Measurements from ENCODE around the gene ARHGAP24.
"Not testable (repeated sequence)": the region's sequence is repeated elsewhere in the genome, so short reads cannot be mapped to it uniquely, and the experiment has no call there.

Gene ARHGAP24

DNA sequence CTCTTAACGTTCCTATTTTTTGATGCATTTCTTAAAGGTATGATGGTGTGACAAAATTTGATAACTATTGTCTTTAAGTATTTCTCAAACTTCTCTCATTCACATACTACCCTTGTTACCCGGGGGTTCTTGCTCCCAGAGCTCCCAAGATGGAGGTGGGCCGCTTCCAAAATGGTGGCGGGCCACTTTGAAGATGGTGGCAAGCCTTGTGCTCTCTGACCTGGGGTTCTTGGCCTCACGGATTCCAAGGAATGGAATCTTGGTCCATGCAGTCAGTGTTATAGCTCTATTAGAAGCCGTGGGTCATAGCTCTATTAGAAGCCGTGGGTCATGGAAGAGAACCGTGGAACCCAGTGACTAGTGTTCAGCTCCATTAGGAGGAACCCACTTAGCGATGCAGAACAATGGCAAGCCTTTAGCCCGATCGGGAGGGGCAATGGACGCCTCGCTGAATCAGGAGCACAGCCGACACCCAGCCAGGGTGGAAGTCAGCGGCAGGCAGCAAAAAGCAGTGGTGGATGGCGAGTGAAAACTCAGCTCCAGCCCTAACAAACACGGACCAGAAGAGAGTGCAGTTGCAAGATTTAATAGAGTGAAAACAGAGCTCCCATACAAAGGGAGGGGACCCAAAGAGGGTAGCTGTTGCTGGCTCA is 481.5 kb downstream of the ARHGAP24 start:
- DNase-seq (ENCODE audit: low read depth in 2 of 2), result no peak

DNA sequence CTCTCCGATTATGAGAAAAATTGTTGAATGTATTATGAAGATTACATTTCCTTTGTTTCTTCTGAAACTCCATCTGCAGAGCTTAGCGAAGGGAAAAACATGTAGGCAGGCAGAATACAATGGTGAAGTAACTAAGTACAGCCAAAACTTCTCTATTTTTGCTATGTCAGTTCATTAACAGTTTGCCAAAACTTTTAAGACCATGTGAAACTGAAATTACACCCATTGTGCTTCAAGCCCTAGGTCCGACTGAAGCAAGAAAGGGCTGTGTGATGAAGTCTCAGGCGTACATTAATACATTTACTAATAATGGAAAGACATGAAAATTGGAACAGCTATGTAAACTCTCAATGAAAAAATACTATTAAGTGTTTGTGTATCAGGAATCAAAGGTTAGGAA is 486.9 kb downstream of the ARHGAP24 start:
- DNase-seq (ENCODE audit: low read depth in 2 of 2), result no peak

DNA sequence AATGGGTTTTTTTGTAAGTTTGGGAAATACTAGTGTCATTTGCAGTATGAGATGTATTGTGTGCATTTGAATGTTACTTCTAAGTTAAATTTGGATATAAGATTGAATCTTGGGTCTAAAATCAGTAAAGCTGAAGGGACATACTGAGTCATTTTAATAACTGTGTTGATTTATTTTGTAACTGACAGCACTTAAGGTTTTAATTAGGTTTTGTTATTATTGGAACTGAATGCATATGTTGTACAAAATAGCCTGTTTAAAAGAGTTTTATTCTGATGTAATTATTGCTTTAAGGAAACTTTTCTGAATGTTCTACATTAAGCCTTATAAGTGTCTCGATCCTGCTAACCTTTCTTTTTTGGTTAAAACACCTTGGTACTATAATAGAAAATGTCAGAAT is 488.3 kb downstream of the ARHGAP24 start:
- DNase-seq (ENCODE audit: low read depth in 2 of 2), result no peak

DNA sequence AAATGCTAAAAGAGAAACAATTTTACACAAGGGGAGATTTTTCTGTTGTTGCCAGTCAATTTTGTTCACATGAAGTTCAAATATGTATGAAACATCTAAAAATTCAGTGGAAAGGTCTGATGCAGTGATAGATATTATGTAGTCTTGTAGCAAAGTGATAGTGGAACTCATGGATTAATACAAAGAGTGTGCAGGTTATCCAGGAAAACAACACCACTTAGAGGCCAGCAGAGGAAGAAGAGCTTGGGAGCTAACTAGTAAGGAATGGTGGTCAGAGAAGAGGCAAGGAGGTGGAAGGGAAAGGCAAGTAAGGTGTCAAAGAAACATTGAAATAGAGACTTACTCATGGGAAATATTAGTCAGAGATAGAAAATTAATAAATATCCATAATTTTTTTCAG is 489.3 kb downstream of the ARHGAP24 start:
- DNase-seq (ENCODE audit: low read depth in 2 of 2), result no peak

DNA sequence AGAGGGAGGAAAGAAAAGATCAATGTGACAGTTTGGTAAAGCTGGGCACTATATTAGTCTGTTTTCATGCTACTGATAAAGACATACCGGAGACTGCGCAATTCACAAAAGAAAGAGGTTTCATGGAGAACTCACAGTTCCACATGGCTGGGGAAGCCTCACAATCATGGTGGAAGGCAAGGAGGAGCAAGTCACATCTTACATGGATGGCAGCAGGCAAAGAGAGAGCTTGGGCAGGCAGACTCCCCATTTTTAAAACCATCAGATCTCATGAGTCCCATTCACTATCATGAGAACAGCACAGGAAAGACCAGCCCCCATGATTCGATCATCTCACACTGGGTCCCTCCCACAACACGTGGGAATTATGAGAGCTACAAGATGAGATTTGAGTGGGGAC is 490.1 kb downstream of the ARHGAP24 start:
- not testable (repeated sequence) for DNase-seq (ENCODE audit: low read depth in 2 of 2)

DNA sequence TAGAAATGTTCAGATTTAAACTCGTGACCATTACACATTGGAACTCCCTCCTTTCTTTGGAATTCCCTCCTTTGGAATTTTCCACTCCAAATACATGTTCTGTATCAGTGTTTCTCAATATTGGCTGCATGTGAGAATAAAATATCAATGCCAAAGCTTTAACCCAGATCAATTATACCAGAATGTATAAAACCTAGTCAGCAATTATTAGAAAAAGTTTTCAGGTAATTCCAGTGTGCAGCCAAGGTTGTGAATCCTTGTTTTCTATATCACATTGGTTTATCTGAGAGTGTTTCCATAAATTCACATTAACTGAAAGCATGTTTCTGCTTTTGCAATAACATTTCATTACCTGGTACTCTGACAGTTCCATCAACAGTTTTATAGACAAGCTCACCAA is 490.6 kb downstream of the ARHGAP24 start:
- DNase-seq (ENCODE audit: low read depth in 2 of 2), result no peak

DNA sequence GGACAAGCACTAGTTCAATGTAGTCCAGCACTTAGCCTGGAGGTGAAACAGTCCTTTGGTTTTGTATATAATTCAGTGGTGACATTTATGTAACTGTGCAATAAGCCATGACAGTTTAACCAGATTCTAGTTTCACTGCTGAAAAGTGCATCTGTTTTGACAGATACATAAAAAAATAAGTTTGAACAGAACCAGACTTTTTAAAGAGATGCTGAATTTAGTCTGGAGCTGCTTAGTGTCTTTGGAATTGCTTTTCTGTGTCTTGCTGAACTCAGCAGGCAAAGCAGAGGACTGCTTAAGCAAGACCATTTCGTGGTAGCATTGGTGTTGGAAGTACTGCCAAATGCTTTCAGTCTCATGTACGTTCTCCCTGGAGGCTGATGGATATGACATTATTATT is 491.4 kb downstream of the ARHGAP24 start:
- DNase-seq (ENCODE audit: low read depth in 2 of 2), result no peak

DNA sequence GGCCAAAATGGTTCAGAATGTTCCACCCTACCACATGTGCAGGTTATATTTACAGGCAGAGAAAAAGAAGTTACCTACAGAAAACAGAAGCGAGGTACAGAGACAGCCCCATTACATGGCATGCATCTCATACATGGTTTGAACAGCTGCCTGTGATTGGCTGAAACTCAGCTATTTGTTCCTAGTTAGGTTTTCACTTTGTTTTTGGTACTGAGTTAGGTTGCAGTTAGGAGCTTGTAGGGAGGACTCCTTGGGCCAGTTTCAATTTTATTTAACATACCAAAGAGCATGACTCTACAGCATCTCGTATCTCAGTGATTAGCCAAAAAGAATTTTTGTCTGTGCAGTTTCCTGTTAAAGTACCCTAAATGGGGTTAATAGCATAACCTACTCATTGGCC is 492.9 kb downstream of the ARHGAP24 start:
- DNase-seq (ENCODE audit: low read depth in 2 of 2), result no peak

DNA sequence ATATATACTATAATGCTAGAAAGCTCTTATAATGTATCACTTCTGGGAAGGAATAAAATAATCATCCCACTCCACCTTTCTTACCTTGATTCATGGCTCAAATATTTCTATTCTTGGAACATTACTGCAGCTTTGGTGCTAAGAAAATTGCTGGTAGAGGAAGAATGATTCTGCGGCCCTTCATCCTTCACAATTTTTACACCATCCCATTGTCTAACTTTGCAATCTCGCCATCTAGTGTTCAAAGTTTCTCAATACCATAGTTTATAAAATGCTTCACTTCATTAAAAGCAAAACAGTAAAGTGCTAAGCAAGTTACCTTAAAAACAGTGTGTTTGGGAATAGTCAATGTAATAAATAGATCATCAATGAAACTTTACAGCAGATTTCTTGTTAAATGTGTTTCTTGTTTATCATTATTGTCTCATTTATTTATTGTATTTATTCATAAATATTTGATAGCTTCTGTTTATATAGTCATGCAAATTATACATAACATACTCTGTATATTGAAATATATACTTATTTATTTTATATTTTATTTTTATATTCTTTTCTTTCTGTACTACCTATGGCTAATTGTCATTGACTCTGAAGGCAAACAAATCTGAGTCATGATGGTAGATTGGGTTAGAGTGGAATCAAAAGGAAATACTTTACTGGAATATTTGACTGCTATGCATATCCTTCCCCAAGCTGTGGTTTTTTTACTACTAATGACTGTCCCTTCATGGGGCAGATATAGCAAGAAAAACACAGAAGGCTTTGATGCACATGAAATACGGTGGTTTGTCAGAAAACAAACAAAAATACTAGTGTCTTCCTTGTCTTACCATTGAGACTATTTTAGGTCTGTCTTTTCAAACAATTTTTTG is 494.2 kb downstream of the ARHGAP24 start:
- DNase-seq (ENCODE audit: low read depth in 2 of 2), result no peak

DNA sequence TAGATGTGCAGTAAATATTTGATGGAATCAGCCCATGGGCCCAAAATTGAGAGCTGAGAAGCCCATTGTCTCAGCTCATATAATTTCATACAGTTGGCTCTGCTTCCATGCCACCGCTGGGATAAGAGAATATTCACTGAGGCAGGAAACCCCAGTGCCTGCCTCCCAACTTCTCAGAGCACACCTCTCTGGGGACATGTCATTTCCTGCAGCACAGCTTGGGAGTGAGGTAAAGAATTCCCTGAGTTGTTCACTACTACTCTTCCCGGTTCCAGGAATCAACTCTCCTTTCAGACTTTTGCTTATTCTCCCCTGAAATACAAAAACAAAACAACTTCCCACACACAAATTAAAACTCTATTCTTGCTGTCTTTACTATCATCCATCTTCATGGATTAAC is 495.6 kb downstream of the ARHGAP24 start:
- DNase-seq (ENCODE audit: low read depth in 2 of 2), result no peak

DNA sequence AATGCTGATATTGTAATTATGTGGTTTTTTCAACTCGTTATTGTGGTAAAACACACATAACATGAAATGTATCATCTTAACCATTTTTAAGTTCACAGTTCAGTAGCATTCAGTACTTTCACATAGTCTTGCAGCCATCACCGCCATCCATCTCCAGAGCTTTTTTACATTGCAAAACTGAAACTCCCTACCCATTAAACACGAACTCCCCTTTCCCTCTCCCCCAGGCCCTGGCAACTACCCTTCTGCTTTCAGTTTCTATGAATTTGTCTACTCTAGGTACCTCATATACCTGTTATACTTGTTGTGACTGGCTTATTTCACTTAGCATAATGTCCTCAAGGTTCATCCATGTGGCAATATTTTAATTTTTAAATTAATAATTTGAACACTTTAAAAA is 504.3 kb downstream of the ARHGAP24 start:
- DNase-seq (ENCODE audit: low read depth in 2 of 2), result no peak

DNA sequence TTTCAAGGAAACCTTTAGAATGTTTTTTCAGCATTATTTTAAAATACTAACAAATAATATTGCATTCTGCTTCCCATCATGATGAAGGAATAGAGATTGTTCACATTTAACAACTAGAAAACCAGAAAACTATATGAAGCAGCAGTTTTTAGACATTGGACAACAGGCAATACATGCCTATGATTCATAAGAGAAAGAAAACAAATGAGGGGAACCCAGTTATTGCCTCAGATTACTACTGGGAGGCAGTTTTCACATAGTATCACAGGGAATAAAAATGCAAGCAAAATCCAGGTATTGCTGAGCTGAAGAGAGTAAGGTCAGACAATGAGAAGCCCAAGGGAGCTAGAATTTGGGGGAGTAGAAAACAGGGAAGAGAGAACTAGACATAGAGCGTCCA is 511.3 kb downstream of the ARHGAP24 start:
- no peak for DNase-seq (ENCODE audit: low read depth in 2 of 2)

DNA sequence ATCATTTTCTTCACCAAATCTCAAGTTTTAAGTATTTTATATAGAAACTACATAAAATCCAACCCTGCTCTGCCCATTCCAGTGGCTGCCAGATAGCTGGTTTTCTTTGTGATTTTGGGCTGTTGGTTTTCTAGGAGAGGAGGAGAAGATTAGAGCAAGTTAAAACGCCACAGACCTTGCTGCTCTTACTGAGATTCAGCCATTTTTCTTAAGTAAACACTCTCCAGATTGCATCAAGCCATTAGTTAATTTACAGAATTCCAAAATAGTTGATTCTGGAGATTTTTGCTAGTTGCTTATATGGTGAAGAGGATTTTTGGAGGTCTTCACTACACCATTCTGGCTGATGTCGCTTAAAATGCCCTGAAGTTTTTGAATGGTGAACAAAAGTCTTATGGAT is 518.7 kb downstream of the ARHGAP24 start:
- no peak for DNase-seq (ENCODE audit: low read depth in 2 of 2)

DNA sequence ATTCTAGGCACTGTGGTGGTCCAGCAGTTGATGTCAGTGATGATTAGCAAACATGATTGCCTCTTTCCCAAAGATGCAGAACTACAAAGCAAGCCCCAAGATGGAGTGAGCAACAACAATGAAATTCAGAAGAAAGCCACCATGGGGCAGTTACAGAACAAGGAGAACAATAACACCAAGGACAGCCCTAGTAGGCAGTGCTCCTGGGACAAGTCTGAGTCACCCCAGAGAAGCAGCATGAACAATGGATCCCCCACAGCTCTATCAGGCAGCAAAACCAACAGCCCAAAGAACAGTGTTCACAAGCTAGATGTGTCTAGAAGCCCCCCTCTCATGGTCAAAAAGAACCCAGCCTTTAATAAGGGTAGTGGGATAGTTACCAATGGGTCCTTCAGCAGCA is 519.6 kb downstream of the ARHGAP24 start:
- DNase-seq (ENCODE audit: low read depth in 2 of 2), result no peak

DNA sequence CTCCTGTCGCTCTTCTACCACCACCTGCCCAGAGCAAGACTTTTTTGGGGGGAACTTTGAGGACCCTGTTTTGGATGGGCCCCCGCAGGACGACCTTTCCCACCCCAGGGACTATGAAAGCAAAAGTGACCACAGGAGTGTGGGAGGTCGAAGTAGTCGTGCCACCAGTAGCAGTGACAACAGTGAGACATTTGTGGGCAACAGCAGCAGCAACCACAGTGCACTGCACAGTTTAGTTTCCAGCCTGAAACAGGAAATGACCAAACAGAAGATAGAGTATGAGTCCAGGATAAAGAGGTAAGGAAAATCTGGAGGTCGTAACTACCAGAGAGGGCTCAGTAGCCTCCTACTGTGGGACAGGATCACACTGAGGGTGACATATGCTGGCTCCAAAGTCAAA is 520.4 kb downstream of the ARHGAP24 start:
- DNase-seq (ENCODE audit: low read depth in 2 of 2), result no peak

DNA sequence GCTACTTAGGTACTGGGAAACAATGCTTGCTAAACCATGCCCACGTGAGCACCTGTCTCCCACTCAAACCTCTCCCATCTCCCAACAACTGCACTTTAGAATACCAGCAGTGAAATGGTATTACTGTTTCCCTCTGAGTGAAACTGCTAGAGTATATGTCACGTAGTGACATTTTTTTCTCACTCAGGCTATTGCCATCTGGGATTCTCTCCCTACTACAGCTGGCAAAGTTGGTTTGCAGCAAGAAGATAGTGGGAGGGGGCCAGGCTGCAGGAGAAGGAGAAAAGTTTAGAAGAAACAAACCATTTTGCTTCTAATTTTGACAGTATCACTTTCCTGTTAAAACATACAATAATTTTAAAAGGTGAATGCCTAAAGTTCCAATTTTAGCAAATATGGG is 526.6 kb downstream of the ARHGAP24 start:
- no peak for DNase-seq (ENCODE audit: low read depth in 2 of 2)

DNA sequence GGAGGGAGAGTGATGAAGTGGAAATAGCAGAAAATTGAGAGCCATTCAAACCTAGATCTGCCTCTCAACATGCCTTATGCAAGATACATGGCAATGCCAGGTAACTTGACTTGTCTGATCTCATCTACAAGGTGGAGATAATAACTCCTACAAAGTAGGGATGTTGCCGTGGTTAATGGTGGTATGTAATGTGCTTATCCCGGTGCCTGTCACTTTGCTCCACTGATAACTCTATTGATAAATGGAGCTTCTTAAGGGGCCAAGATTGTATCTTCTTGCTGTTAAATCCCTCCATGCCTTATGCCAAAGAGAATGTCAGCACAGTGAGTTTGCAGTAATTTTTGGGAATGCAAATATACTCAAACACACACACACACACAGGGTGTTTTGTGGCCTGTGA is 529.1 kb downstream of the ARHGAP24 start:
- DNase-seq (ENCODE audit: low read depth in 2 of 2), result no peak

DNA sequence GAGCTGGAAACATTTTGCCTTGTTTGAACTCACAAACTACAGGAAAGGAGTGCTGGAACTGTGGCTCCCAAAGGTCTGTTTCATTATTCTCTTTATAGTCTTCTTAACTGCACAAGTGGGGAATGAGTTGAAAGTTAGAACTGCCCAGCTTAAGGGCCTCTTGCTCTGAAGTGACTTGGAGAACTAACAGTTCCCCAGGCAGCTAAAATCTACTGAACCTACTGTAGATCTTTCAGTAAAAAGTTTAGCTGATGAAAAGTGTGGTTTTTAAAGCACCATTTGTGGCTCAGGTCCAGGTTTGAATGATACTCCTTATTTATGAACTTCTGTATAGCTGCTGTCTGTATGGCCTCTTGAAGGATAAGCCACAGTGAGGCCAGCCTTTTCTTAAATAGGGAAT is 531.1 kb downstream of the ARHGAP24 start:
- DNase-seq (ENCODE audit: low read depth in 2 of 2), result no peak

DNA sequence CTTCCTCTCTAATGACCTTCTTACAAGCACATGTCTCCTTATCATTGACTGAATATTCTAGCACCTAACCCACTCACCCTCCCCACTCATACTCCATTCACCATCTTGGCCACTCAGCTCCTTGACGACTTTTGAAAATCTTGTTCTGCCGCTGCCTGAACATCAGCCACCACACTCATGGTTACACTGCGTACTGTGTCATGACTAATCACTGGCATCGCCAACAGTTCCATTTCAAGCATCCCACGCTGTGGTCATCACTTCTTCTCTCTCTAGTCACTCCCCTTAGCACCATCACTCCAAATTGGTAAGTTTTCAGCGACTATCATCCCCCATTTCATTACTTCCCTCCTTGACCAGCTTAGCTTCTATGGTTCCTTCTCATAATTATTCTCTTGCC is 532.1 kb downstream of the ARHGAP24 start:
- no peak for DNase-seq (ENCODE audit: low read depth in 2 of 2)

DNA sequence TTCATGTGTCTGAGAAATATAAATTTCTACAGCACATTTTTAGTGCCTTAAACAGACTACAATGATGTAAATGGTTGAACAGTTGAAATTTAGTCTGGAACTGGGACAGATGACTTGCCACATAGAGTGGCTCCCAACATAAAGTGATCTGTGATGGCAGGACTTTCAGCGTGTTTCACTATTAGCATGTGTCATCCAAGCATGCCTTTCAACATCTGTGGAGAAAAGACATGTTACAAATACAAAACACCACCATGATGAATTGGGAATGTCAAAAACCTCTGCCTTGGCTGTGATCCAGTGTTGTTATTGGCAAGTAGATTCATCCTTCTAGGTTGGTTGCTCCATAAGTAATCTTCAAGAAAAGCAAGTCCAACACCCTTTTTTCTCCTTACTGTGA is 536.2 kb downstream of the ARHGAP24 start:
- no peak for DNase-seq (ENCODE audit: low read depth in 2 of 2)

DNA sequence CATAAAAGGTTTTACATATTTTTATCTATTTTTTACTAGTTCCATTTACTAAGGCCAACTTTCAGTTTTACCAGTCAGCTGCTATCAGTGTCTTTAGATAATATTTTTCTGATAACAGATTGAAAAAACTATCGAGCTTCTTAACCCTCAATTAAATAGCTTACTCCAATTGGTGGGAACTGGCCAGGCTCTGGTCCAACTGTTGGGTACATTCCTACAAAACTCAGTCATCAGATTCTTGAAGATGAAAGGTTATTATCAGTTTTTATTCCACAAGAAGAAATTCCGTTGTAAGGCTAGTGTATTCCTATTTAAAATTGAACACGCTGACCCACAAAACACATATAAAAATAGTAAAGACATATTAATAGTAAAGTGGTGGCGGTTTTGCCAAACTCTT is 538.7 kb downstream of the ARHGAP24 start:
- DNase-seq (ENCODE audit: low read depth in 2 of 2), result no peak

DNA sequence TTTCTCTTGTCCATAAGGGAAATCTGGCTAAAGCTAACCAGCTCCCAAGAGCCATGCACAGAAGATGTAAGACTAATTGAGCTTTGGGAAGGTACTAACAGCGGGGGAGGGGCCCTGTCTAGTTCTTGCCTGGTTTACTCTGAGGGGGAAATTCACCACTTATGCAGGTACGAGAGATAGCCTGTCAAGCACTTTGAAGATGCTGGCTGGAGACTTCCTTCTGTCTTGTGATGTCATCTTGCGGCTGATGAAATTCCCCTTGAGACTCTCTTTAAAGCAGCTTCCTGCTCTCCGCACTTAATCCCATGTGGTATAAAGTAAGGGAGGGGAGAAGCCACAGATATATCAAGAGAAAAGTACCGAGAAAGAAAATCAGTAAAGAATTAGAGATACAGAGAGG is 539.6 kb downstream of the ARHGAP24 start:
- no peak for DNase-seq (ENCODE audit: low read depth in 2 of 2)

Measured in stimulated activated CD8-positive, alpha-beta memory T cell treated with anti-CD3 and anti-CD28 coated beads, Interleukin-15, amount 100 ng/mL, for 4 hours (primary cell).